VCaP (cell line): Measurements from ENCODE around the gene NBPF3.
A peak's percentile ranks its signal among the peaks of the same experiment; 100 is the strongest.

Experiments used
- H3K27ac ChIP-seq: fragments of 450-650 bp; 2 replicates; pipeline ENCODE4 v1.5.1; 2017
- TF ChIP-seq, protein P1 (sequence below): fragments of 450-650 bp; conservative IDR thresholded peaks from 2 replicates; pipeline ENCODE4 v1.5.1; 2017; ENCODE audit warnings: mild to moderate bottlenecking, moderate library complexity

NBPF3 gene

DNA sequence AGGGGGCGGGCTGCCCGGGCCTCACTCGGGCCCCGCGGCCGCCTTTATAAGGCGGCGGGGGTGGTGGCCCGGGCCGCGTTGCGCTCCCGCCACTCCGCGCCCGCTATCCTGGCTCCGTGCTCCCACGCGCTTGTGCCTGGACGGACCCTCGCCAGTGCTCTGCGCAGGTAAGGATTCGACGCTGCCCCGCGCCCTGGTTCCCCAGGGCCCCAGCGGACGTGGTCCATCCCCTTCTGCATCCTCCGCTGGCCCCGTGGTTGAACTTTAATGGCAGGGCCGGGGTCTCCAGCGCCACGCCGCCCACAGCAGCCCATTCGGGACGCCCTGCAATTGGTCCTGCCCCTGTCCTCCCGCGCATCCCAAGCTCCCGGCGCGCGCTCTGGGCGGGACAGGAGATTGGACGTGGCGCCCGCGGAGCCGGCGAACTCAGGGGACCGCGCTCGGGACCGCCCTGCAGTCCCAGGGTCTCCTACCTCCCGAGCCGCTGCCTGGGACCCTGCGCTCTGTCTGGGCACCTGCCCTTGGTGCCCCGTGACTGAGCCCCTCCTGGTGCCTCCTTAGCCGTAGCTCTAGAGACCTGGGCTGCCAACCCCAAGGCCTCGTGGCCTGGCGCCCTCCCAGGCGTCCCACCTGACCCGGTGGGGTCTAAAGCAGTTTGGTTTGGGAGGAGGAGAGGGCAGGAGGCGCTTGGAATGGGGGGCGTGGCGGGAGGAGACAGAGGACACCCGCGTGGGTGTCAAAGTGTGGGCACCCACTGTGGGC is 69.6 kb downstream of the NBPF3 start, which contains the start of gene ALPL:
ALPL (plus strand) TSS at position 73 of the 762 bp plus-strand sequence. CDS start 44,659 bp downstream, outside the sequence.
- no peak within 1 kb of the TSS for H3K27ac ChIP-seq
- TF ChIP-seq, protein P1, sequence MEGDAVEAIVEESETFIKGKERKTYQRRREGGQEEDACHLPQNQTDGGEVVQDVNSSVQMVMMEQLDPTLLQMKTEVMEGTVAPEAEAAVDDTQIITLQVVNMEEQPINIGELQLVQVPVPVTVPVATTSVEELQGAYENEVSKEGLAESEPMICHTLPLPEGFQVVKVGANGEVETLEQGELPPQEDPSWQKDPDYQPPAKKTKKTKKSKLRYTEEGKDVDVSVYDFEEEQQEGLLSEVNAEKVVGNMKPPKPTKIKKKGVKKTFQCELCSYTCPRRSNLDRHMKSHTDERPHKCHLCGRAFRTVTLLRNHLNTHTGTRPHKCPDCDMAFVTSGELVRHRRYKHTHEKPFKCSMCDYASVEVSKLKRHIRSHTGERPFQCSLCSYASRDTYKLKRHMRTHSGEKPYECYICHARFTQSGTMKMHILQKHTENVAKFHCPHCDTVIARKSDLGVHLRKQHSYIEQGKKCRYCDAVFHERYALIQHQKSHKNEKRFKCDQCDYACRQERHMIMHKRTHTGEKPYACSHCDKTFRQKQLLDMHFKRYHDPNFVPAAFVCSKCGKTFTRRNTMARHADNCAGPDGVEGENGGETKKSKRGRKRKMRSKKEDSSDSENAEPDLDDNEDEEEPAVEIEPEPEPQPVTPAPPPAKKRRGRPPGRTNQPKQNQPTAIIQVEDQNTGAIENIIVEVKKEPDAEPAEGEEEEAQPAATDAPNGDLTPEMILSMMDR, result peak; percentile 43; the same call in 1 of the 2 replicates

DNA sequence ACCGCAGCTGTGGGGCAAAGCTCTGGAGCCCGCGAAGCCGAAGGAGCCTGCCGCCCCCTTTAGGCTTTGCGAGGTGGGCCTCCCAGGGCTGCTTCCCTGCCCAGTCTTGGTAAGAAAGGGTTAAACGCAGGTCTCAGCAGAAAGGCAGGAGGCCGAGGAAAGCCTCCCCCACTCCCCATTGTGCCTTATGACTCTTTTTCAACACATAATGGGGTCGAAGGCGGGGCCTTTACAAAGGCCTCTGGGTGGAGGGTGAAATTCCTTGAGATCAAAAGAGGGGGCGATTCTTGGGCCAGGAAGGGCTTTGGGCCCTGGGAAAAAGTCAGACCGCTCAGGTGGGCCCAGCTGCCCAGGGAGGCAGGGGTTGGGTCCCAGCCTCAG is 70.2 kb downstream of the NBPF3 start:
- TF ChIP-seq, protein P1, result no peak
- no peak overlapping the region for H3K27ac ChIP-seq

DNA sequence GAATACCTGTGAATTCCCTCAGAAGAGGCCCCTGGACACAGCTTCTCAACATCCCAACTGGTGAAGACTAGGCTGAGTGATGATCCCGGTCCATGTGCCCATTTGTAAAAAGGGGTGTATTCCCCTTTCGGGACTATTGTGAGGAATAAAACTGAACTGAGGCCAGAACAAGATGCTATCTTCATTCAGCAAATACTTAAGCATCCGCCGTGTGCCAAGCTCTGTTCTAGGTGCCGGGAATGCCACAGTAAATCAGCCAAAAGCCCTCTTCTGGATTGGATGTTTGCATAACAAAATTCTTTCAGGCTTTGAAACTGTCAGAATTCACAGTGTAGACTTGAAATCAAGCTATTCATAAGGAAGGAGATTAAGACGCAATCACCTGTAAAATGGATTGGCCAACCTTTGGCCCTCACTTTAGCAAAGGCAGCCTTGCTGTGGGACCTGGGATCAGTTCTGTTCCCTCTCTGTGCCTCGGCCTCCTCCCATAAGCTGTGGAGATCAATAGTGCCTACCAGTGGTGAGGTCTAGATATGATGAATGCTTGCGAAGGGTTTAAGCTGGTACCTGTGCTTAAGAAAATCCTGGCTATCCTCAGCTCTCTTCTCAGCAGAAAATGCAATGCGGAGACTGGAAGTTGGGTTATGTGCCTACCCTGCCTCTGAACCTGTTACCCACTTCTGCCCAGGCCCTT is 71.1 kb downstream of the NBPF3 start:
- no peak overlapping the region for H3K27ac ChIP-seq
- TF ChIP-seq, protein P1, result peak; percentile 27; the same call in 1 of the 2 replicates

DNA sequence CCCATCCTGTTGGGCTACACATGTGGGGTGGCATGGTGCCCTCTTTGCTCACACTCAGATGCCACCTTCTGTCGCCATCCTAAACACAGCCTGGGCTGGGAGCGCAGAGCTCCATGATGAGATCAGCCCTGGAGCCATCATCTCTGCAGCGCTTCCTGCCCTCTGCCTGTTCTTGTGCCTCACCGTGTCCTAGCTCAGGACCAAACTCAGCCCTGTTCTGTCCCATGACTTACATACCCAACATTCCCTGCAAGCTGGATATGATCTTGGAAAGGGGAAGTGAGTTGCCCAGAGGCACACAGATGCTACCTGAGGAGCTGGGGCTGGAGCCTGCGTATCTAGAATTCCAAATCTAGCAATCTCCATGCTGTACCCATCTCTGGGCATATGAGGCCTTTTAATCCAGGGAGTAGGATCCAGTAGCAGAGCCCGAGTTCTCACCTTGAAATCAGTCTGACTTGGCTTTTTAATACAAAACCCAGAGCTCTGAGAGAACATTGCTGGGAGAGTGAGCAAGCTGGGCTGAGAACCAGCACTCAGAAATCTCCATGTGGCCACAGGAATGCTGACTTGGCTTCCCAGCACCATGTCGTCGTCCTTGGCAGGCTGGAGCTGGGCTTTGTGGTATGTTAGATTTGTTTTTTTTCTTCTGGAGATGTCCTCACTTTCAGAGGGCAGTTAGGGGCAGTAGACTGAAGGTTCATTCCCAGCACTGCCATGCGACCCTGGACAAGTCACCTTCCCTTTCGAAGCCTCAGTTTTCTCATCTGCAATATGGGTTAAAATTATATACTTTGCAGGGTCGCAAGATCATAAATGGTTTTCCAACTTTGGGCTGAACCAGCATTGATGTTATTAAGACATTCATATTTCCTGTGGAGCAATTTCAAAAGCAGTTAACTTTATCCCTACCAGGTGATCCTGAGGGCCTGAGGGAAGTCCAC is 71.9 kb downstream of the NBPF3 start:
- no peak overlapping the region for H3K27ac ChIP-seq
- TF ChIP-seq, protein P1, result no peak

DNA sequence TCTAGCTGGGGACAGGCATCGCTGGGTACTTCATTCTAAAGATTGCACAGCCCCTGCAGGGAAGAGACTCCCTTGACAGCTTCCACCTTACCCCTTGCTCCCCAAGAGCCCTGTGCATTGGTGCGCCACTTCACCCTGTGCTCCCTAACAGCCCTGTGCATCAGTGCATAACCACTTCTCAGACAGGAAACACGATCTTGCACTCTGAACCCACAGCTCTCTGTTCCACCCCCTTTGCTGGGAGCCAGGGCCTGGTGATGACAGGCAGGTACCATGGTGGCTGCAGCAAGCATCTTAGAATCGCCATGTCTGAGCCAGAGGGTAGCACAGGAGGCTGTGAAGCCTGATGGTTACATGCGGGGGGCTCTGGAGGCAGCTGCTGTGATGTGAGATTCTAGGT is 74.3 kb downstream of the NBPF3 start:
- no peak overlapping the region for H3K27ac ChIP-seq
- TF ChIP-seq, protein P1, result no peak

DNA sequence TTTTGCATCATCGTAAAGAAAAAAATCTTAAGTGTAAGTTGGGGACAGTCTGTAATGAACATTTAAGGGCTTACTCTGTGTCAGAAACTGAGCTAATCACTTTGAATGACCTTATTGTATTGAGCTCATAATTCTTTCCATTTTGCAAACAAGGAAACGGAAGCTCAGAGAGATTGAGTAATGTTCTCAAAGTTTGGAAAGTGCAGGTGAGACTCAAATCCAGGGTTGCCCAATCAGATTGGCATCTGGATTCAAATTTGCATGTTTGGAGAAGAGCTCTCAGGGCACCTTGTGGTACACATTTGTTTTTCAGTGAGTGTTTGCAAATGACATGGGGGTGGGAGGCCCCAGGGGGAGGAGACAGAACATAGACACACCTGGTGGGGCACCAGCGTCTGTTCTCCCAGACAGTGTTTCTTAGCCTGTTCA is 77.2 kb downstream of the NBPF3 start:
- no peak overlapping the region for H3K27ac ChIP-seq
- TF ChIP-seq, protein P1, result no peak
